SHP77 treated with DMSO at 0.1 percent for 48 hours (cell line): Measurements from ENCODE around the gene COL23A1.

Experiments
- DNase-seq: peaks from one replicate; lab custom pipeline; 2025; lab: John Stamatoyannopoulos, UW

The COL23A1 gene

GRCh38 chr5:178475422-178475821, 114.8 kb downstream of the COL23A1 start:
- DNase-seq: no peak

DNA sequence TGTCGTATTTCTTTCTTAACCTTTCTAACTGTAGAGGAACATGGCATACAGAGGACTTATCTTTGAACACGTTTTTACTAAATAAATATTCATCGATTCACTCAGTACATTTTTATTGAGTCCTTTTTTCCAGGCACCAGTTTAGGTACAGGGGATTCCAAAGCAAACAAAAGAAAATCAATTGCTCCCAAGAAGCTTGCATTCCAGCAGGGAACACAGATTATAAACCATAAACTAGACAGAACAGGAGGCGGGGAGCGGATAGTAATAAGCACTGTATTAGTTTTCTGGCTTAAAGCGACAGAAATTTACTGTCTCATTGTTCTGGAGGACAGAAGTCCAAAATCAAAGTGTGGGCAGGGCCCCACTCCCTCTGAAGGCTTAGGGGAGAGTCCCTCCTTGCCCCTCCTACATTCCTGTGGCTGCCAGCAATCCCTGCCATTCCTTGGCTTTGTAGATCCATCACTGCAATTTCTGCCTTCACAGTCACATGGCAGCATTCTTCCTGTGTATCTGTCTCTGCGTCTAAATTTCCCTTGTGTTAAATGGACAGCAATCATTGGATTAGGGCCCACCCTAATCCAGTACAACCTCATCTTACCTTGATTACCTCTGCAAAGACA, 115.5 kb downstream of the COL23A1 start:
- DNase-seq: no peak

DNA sequence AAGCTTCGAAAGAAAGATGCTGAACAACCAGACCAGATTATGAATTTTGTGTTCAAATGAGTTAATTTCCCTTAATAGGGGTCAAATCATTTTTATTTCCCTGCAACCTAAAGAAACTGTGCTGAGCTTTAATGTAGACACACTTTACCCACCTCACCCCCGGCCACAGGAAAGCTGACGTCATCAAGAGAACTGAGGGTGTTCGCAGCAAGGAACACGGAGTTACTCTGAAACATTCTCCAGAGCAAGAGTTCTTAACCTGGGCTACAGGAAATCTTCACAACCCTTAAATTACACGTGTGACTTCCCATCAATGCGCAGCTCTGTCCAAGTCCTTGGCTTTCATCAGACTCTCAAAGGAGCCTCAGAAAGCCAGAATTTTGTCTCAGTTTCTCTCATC, 116.3 kb downstream of the COL23A1 start:
- DNase-seq: no peak

- DNase-seq: no peak
Measured at GRCh38 chr5:178472138-178472537, 118.1 kb downstream of the COL23A1 start.

DNA sequence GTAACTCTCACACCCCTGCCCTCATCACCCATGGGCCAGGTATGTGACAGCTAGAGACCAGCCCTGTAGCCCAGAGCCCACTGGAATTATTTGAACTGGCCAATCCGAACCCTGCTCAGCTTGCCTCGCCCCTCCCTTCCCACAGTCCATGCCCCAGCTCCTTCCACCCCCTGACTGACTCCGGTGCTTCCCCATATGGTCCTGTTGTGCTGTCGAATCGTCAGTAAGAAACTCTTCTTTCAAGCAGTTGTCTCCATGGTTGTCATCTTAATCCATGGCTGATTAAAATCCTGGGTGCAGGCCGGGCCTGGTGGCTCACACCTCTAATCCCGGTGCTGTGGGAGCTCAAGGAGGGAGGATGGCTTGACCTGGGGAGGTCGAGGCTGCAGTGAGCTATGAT, 118.5 kb downstream of the COL23A1 start:
- no peak for DNase-seq

GRCh38 chr5:178470760-178471025, 119.5 kb downstream of the COL23A1 start:
- no peak for DNase-seq

DNA sequence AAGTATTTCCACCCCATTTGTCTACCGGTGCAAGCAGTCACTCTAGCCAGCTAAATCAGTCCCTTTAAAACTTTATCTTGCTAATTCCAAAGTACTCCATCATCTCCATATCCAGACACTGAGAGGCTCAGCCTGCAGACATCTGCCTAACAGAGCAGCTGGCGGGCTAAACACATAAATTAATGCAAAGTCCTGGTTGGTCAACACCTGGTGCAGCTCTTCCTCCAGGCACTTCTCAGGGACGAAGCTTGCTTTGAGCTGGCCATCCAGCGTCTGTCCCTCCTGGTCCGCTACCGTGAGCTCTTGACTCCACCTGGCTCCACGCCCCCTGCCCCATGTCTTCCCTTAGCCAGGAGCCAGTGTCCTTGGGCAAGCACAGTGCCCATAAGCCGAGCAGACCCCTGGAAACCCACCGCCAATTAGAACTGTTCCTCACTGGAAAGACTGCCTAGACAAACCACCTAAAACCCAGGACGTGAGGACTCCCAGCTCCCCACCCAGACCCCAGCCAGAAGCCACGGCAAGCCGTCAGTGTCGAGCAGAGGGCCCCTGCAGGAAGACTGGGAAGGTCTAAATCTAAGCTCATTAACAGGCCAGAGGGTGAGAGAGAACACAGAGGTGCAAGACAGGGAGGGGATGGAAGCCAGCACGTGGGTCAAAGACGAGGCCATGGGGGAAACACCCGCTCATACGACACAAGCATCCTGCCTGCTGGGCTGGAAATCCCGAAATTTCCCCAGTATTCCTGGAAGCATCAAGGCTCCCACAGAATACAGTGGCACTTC, 120.0 kb downstream of the COL23A1 start:
- DNase-seq: no peak

DNA sequence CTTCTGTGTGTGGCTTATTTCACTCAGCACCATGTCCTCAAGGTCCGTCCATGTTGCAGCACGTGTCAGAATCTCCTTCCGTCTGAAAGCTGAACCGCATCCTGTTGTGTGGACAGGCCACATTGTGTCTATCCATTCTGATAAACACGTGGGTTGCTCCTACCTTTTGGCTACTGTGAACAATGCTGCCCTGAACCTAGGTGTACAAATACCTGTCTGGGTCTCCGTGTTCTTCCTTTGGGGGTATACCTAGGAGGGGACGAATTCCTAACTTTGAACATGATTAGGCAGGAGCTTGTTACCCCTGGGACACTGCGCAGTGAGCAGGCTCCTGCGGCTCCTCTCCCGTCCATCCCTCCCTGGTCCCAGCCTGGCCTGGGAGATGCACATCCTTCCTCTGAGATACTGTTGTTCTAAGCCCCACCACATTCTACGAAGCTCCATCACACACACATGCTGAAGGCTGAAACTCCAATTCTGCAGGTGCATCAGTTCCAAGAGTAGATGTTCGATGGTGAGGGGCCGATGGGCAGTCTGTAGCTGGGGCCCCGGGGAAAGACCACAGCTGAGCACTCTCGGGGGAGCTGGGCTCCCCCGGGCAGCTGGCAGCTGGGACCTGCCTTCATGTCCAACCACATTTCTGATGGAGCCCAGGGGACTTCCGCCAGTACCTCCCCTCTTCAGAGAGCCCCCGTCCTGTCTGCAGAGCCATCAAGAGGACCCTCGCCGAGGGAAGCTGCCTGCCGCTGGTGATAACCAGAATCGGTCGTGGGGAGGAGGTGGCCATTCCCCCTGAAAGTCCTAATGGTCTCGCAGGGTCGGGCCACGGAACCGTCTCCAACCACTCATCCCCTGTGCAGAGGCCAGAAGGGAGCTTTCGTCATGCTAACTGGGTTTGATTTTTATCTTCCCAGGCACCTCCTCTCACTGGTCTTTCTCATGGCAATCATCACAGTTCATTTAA, 120.9 kb downstream of the COL23A1 start:
- no peak for DNase-seq

DNA sequence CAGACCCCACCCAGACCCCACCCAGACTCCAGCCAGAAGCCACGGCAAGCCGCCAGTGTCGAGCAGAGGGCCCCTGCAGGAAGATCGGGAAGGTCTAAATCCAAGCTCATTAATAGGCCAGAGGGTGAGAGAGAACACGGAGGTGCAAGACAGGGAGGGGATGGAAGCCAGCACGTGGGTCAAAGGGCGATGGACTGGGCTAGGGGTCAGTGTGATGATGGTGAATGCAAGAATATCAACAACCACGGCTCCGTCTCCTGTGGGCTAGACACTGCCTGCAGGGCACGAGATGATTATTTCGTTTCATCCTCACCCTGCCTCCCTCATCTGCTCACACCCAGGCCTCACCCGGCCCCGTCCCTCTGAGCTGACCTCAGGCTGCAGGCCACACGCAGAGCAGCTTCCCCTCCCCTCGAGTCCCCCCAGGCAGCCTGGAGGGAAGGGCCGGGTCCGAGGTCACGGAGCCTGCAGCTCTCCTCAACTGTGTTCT, 122.0 kb downstream of the COL23A1 start:
- DNase-seq: no peak

GRCh38 chr5:178467568-178468195, 122.5 kb downstream of the COL23A1 start:
- DNase-seq: no peak

GRCh38 chr5:178467205-178467567, 123.0 kb downstream of the COL23A1 start:
- DNase-seq: no peak

- DNase-seq: no peak
Measured at GRCh38 chr5:178466342-178466741, 123.9 kb downstream of the COL23A1 start.

DNA sequence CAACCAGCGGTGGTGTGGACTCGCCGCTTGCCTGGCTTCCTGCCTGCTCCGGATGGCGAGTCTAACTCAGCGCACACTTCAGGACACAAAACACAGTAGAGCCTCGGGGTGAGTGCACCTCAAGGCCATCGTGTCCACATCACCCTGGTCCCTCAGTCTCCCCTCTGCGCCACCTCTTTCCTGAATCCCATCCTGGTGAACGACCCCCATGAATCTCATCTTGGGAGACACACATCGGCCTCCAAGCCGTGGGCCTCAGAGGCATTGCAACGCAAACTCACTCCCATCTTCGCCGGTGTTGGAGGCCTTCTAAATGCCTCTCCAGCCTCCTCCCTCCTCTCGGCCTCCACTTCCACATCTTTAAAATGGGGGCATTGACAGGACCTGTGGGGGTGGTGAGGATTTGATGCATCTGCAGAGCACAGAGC, 124.3 kb downstream of the COL23A1 start:
- DNase-seq: no peak

- DNase-seq: no peak
Measured at GRCh38 chr5:178465228-178465860, 124.8 kb downstream of the COL23A1 start.

DNA sequence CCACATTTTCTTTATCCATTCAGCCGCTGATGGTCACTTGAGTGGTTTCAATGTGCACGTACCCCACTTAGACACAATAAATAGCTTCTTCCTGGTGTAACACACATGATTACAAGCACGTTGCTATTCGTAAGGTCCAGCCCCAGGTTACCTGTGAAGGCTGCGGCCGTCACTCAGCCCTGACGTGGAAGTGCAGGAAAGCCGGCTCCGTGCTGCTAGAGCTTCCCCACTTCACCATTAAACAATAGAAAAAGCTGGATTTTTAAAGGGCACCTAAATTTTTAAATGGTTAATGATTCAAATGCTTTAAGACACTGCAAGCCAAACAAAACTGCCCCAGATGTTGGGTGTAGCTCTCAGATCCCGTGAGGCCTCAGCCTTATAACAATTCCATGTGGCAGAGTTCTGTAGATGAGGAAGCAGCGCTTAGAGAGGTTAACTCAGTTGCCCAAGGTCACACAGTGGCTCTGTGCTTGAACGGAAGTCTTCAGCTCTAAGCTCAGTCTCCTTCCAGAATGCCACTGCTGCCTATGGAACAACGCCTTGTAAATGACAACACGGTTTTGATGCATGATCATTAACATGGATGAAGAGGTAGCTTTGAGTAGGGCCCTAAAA, 125.7 kb downstream of the COL23A1 start:
- DNase-seq: no peak

GRCh38 chr5:178463321-178464155, 126.7 kb downstream of the COL23A1 start:
- no peak for DNase-seq

GRCh38 chr5:178462816-178463215, 127.4 kb downstream of the COL23A1 start:
- DNase-seq: no peak

DNA sequence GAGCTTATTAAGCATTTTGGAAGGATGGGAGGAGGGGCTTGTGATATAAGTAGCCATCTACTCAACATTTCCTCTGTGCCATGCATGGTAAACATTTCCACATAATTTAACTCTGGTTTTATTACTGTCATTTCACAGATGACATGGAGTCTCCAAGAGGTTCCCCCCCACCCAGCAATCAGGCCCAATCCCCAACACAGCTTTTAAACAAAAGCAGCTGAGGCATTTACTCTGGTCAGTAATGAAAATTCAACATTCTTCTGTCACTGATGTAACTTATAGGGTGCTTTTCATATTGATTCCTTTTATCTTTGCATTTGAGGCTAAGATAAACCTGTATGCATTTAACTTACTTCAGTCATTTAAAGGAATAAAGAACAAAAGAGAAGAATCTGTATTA, 128.1 kb downstream of the COL23A1 start:
- DNase-seq: no peak

- no peak for DNase-seq
Measured at GRCh38 chr5:178461004-178461730, 129.0 kb downstream of the COL23A1 start.

GRCh38 chr5:178460598-178460997, 129.6 kb downstream of the COL23A1 start:
- DNase-seq: no peak
